Measurements from ENCODE around the gene CAMK2N2.

The CAMK2N2 gene

GRCh38 chr3:184223946-184224345, 37.4 kb downstream of the CAMK2N2 start:
- Histone ChIP-seq H3K27ac (no peak overlapping the region), H3K36me3 (no peaks in the 10 kb centered on the region), H4K20me1 (peaks cover 0 to 15% (median 6%) of the 10 kb centered on the region in 11 experiments; a peak in 7 of 22 replicates), H3K27me3 (peaks cover 12 to 15% (median 14%) of the 10 kb centered on the region in 11 experiments), H3K9me3 (replicated peaks in 1 of 11) (no peaks in the 10 kb centered on the region), H3K4me2 (no peak overlapping the region), H3K9ac (no peak overlapping the region), H3K4me3 (no peak overlapping the region), H3K4me1 (peaks cover 0 to 7% (median 2%) of the 10 kb centered on the region in 10 experiments; a peak in 7 of 20 replicates)
- TF ChIP-seq Cebpa-rat (IDR thresholded peaks at IDR 0.05) = no peak

GRCh38 chr3:184222521-184222920, 38.8 kb downstream of the CAMK2N2 start:
- no peaks in the 10 kb centered on the region for H3K36me3 ChIP-seq
- TF ChIP-seq Cebpa-rat (IDR thresholded peaks at IDR 0.05) = no peak
- no peak overlapping the region for H3K4me3 ChIP-seq

GRCh38 chr3:184218814-184219213, 42.5 kb downstream of the CAMK2N2 start:
- Histone ChIP-seq H3K9ac (no peak overlapping the region), H3K4me1 (peaks cover 0 to 5% (median 2%) of the 10 kb centered on the region in 10 experiments; a peak in 4 of 20 replicates), H3K9me3 (replicated peaks in 1 of 11) (no peaks in the 10 kb centered on the region), H3K27me3 (no peaks in the 10 kb centered on the region), H3K4me3 (no peak overlapping the region), H3K36me3 (no peaks in the 10 kb centered on the region), H4K20me1 (no peaks in the 10 kb centered on the region), H3K4me2 (no peak overlapping the region), H3K27ac (no peak overlapping the region)
- TF ChIP-seq Cebpa-rat (IDR thresholded peaks at IDR 0.05) = no peak

More at GRCh38 chr3:184222521-184222920, 38.8 kb downstream of the CAMK2N2 start:
- no peaks in the 10 kb centered on the region for H3K9me3 ChIP-seq (replicated peaks in 1 of 11)
- H4K20me1 ChIP-seq = peaks cover 0 to 2% (median 0%) of the 10 kb centered on the region in 11 experiments; a peak in 3 of 22 replicates
- H3K9ac ChIP-seq = no peak overlapping the region
- no peak overlapping the region for H3K27ac ChIP-seq
- H3K4me2 ChIP-seq = no peak overlapping the region
- peaks cover 0 to under 1% (median 0%) of the 10 kb centered on the region in 11 experiments; a peak in 5 of 22 replicates for H3K27me3 ChIP-seq
- no peaks in the 10 kb centered on the region for H3K4me1 ChIP-seq

GRCh38 chr3:184211718-184212117, 49.6 kb downstream of the CAMK2N2 start:
- no peak overlapping the region for H3K4me2 ChIP-seq
- H3K4me3 ChIP-seq = no peak overlapping the region
- H3K4me1 ChIP-seq = peaks cover 0 to 6% (median 2%) of the 10 kb centered on the region in 10 experiments; a peak in 4 of 20 replicates
- H3K9me3 ChIP-seq (replicated peaks in 1 of 11) = no peaks in the 10 kb centered on the region
- no peaks in the 10 kb centered on the region for H4K20me1 ChIP-seq
- no peaks in the 10 kb centered on the region for H3K27me3 ChIP-seq
- no peak overlapping the region for H3K27ac ChIP-seq
- H3K9ac ChIP-seq = no peak overlapping the region
- no peak for TF ChIP-seq Cebpa-rat (IDR thresholded peaks at IDR 0.05)
- H3K36me3 ChIP-seq = no peaks in the 10 kb centered on the region

GRCh38 chr3:184211297-184211696, 50.1 kb downstream of the CAMK2N2 start:
- no peak overlapping the region for H3K4me2 ChIP-seq
- no peaks in the 10 kb centered on the region for H3K9me3 ChIP-seq (replicated peaks in 1 of 11)
- no peak overlapping the region for H3K27ac ChIP-seq
- no peak for TF ChIP-seq Cebpa-rat (IDR thresholded peaks at IDR 0.05)
- no peaks in the 10 kb centered on the region for H4K20me1 ChIP-seq
- no peaks in the 10 kb centered on the region for H3K36me3 ChIP-seq
- no peaks in the 10 kb centered on the region for H3K27me3 ChIP-seq
- no peak overlapping the region for H3K9ac ChIP-seq
- H3K4me3 ChIP-seq = no peak overlapping the region
- peaks cover 0 to 6% (median 2%) of the 10 kb centered on the region in 10 experiments; a peak in 4 of 20 replicates for H3K4me1 ChIP-seq

All from BLaER1 treated with 17β-estradiol and CSF1 and Interleukin-3, amounts not matched to agents 10 nM and 100 nM (cell line).